Measurements from ENCODE around the gene CDKAL1. TPM values are rescaled to one million over a fixed set of nuclear protein-coding genes. Genes with fewer than 3 reads are reported as not detected.

The CDKAL1 gene
- total RNA-seq, 1 donor from 2014 or later, result 39.6 TPM

- H3K4me2 ChIP-seq, result no peak overlapping the region
- no peak overlapping the region for H3K4me3 ChIP-seq
- H3K36me3 ChIP-seq, result no peaks in the 10 kb centered on the region
- no peaks in the 10 kb centered on the region for H3K9me3 Mint-ChIP-seq
- H3K4me1 Mint-ChIP-seq, result no peaks in the 10 kb centered on the region
- H3K9ac ChIP-seq, result no peak overlapping the region
- no peaks in the 10 kb centered on the region for H3K4me1 ChIP-seq
- H2AFZ ChIP-seq (replicated peaks), result no peak overlapping the region
- H3K4me3 Mint-ChIP-seq, result no peak overlapping the region
- H3K79me2 ChIP-seq (ENCODE audit: low read depth), result peaks cover 9% of the 10 kb centered on the region
- no peak for DNase-seq (ENCODE audit: low spot score)
- H3K27ac Mint-ChIP-seq, result no peak overlapping the region
- no peaks in the 10 kb centered on the region for H3K27me3 Mint-ChIP-seq (ENCODE audit: insufficient read depth, low read depth)
- H3K27me3 ChIP-seq, result no peaks in the 10 kb centered on the region
- no peaks in the 10 kb centered on the region for H3K9me3 ChIP-seq (ENCODE audit: low read depth)
- H3K27ac ChIP-seq, result no peak overlapping the region
- no peak for TF ChIP-seq EZH2phosphoT487 (IDR thresholded peaks at IDR 0.05)
- TF ChIP-seq, protein P1, sequence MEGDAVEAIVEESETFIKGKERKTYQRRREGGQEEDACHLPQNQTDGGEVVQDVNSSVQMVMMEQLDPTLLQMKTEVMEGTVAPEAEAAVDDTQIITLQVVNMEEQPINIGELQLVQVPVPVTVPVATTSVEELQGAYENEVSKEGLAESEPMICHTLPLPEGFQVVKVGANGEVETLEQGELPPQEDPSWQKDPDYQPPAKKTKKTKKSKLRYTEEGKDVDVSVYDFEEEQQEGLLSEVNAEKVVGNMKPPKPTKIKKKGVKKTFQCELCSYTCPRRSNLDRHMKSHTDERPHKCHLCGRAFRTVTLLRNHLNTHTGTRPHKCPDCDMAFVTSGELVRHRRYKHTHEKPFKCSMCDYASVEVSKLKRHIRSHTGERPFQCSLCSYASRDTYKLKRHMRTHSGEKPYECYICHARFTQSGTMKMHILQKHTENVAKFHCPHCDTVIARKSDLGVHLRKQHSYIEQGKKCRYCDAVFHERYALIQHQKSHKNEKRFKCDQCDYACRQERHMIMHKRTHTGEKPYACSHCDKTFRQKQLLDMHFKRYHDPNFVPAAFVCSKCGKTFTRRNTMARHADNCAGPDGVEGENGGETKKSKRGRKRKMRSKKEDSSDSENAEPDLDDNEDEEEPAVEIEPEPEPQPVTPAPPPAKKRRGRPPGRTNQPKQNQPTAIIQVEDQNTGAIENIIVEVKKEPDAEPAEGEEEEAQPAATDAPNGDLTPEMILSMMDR (IDR thresholded peaks at IDR 0.05), result no peak
- no peaks in the 10 kb centered on the region for H3F3A ChIP-seq (ENCODE audit: low read depth)
- peaks cover 2% of the 10 kb centered on the region for H3K36me3 Mint-ChIP-seq
- no peaks in the 10 kb centered on the region for H4K20me1 ChIP-seq (ENCODE audit: low read depth)
These were observed 85.8 kb downstream of the CDKAL1 start for GRCh38 chr6:20620043-20620442.

- Mint-ChIP-seq H3K4me1 (no peaks in the 10 kb centered on the region), H3K27ac (no peak overlapping the region), H3K27me3 (ENCODE audit: insufficient read depth, low read depth) (no peaks in the 10 kb centered on the region), H3K4me3 (no peak overlapping the region), H3K36me3 (no peaks in the 10 kb centered on the region), H3K9me3 (no peaks in the 10 kb centered on the region)
- H3K4me2 ChIP-seq, result no peak overlapping the region
- H3K4me3 ChIP-seq, result no peak overlapping the region
- DNase-seq (ENCODE audit: low spot score), result no peak
- no peaks in the 10 kb centered on the region for H3K27me3 ChIP-seq
- TF ChIP-seq, protein P1 (IDR thresholded peaks at IDR 0.05), result no peak
- peaks cover 9% of the 10 kb centered on the region for H3K79me2 ChIP-seq (ENCODE audit: low read depth)
- H3K9me3 ChIP-seq (ENCODE audit: low read depth), result no peaks in the 10 kb centered on the region
- H4K20me1 ChIP-seq (ENCODE audit: low read depth), result no peaks in the 10 kb centered on the region
- H3K27ac ChIP-seq, result no peak overlapping the region
- H3K4me1 ChIP-seq, result peaks cover 4% of the 10 kb centered on the region
- H3K9ac ChIP-seq, result no peak overlapping the region
- H3K36me3 ChIP-seq, result no peaks in the 10 kb centered on the region
- no peaks in the 10 kb centered on the region for H3F3A ChIP-seq (ENCODE audit: low read depth)
- H2AFZ ChIP-seq (replicated peaks), result no peak overlapping the region
These were observed 89.5 kb downstream of the CDKAL1 start for GRCh38 chr6:20623761-20624160.

DNA sequence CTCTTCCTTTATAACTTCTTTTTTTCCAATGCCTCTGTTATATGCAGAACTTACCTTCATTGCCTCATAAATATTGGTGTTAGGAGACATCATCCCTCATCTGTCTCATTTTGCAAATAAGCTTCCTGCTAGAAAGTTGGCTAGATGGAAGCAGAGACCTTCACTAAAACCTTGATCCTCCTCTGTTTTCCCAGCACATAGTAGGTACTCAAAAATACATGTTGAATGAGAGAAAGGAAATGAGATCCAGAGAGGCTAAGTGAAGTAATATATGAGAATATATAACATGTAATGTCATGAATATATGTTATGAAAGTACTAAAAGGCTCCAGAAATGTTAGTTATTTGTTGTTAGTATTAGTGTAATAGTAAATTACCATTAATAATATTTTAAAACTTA is 91.9 kb downstream of the CDKAL1 start:
- Mint-ChIP-seq H3K27ac (no peak overlapping the region), H3K36me3 (peaks cover 2% of the 10 kb centered on the region), H3K27me3 (ENCODE audit: insufficient read depth, low read depth) (no peaks in the 10 kb centered on the region), H3K4me3 (no peak overlapping the region), H3K9me3 (no peaks in the 10 kb centered on the region), H3K4me1 (peaks cover 2% of the 10 kb centered on the region)
- Histone ChIP-seq H3K36me3 (no peaks in the 10 kb centered on the region), H3K4me1 (peaks cover 20% of the 10 kb centered on the region), H4K20me1 (ENCODE audit: low read depth) (no peaks in the 10 kb centered on the region), H3K4me3 (no peak overlapping the region), H3K27ac (no peak overlapping the region), H3K9ac (no peak overlapping the region), H3K27me3 (no peaks in the 10 kb centered on the region), H2AFZ (replicated peaks) (no peak overlapping the region), H3K79me2 (ENCODE audit: low read depth) (peaks cover 9% of the 10 kb centered on the region), H3K4me2 (no peak overlapping the region), H3F3A (ENCODE audit: low read depth) (peaks cover 11% of the 10 kb centered on the region), H3K9me3 (ENCODE audit: low read depth) (no peaks in the 10 kb centered on the region)
- TF ChIP-seq EZH2 (IDR thresholded peaks at IDR 0.05), result no peak
- no peak for TF ChIP-seq EZH2phosphoT487 (IDR thresholded peaks at IDR 0.05)
- TF ChIP-seq, protein P1 (IDR thresholded peaks at IDR 0.05), result no peak
- no peak for DNase-seq (ENCODE audit: low spot score)

DNA sequence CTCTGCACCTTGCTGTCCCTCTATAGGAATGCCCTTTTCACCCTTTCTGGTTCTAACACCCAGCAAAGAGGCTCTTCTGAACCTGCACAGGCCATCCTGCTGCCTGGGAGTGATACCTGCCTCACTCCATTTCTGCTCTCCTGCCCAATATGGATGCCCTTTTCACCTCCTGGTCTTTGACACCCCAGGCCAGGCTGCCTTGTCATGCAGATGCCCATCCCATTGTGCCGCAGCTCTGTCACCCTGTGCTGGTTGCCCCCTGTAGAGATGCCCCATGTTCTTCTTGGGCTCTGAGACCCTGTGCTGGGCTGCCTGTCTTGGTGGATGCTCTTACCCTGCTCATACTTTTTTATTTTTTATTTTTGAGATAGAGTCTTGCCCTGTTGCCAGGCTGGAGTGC is 95.3 kb downstream of the CDKAL1 start:
- H3K27ac Mint-ChIP-seq, result no peak overlapping the region
- peaks cover 2% of the 10 kb centered on the region for H3K4me1 Mint-ChIP-seq

More for the DNA sequence above, 95.3 kb downstream of the CDKAL1 start:
- Histone ChIP-seq H2AFZ (replicated peaks) (no peak overlapping the region), H3F3A (ENCODE audit: low read depth) (peaks cover 11% of the 10 kb centered on the region), H3K27ac (no peak overlapping the region), H3K9ac (no peak overlapping the region), H3K9me3 (ENCODE audit: low read depth) (no peaks in the 10 kb centered on the region), H3K4me3 (no peak overlapping the region), H3K4me1 (peaks cover 20% of the 10 kb centered on the region), H3K36me3 (no peaks in the 10 kb centered on the region), H3K79me2 (ENCODE audit: low read depth) (peaks cover 22% of the 10 kb centered on the region), H3K4me2 (no peak overlapping the region), H3K27me3 (no peaks in the 10 kb centered on the region), H4K20me1 (ENCODE audit: low read depth) (no peaks in the 10 kb centered on the region)
- H3K9me3 Mint-ChIP-seq, result no peaks in the 10 kb centered on the region
- DNase-seq (ENCODE audit: low spot score), result no peak
- H3K36me3 Mint-ChIP-seq, result peaks cover 5% of the 10 kb centered on the region
- TF ChIP-seq, protein P1 (IDR thresholded peaks at IDR 0.05), result no peak
- TF ChIP-seq EZH2phosphoT487 (IDR thresholded peaks at IDR 0.05) (no peak), EZH2 (IDR thresholded peaks at IDR 0.05) (no peak)
- H3K4me3 Mint-ChIP-seq, result no peak overlapping the region
- no peaks in the 10 kb centered on the region for H3K27me3 Mint-ChIP-seq (ENCODE audit: insufficient read depth, low read depth)

All from neural progenitor cell (in vitro differentiated cells).